MCF 10A (cell line): ENCODE data around the gene PCGF3. TPM values are rescaled to one million over a fixed set of nuclear protein-coding genes. Genes with fewer than 3 reads are reported as not detected.

ENCODE experiments used
- BruUV-seq: library from RNA; stranded (reverse); fragments of 400-500 nt; replicated peaks from 2 replicates; lab custom pipeline; 2021; lab: Mats Ljungman, UMichigan
- CTCF ChIA-PET: fragments of 300-600 bp; sonication (Branson Sonifier 250); formaldehyde crosslinking; extraction: SDS; loops from one replicate; lab custom pipeline; 2021; ENCODE audit warnings: antibody characterized with exemption, inconsistent platforms; lab: Yijun Ruan, JAX
- POLR2A ChIA-PET: fragments of 300-600, 350-650 bp; sonication (Branson Sonifier 250); formaldehyde crosslinking; extraction: SDS; loops from one replicate; lab custom pipeline; 2020; ENCODE audit warnings: antibody characterized with exemption, inconsistent platforms; lab: Yijun Ruan, JAX
- DNase-seq: peaks from one replicate; pipeline ENCODE4 v3.0.0-alpha.2; 2018; ENCODE audit not compliant: unreplicated experiment
- H3K27ac Mint-ChIP-seq: one replicate; pipeline ENCODE4 v1.8.0; 2022; ENCODE audit warnings: mild to moderate bottlenecking, low read depth, mixed read lengths; ENCODE audit not compliant: unreplicated experiment
- H3K27me3 Mint-ChIP-seq: one replicate; pipeline ENCODE4 v1.8.0; 2022; ENCODE audit warnings: mixed read lengths; ENCODE audit not compliant: insufficient read depth, unreplicated experiment
- H3K36me3 Mint-ChIP-seq: one replicate; pipeline ENCODE4 v1.8.0; 2022; ENCODE audit warnings: mild to moderate bottlenecking, moderate library complexity, mixed read lengths; ENCODE audit not compliant: insufficient read depth, unreplicated experiment
- H3K4me1 Mint-ChIP-seq: one replicate; pipeline ENCODE4 v1.8.0; 2022; ENCODE audit warnings: mixed read lengths; ENCODE audit not compliant: insufficient read depth, unreplicated experiment
- H3K4me3 Mint-ChIP-seq: one replicate; pipeline ENCODE4 v1.8.0; 2022; ENCODE audit warnings: mild to moderate bottlenecking, moderate library complexity, mixed read lengths; ENCODE audit not compliant: unreplicated experiment
- H3K9me3 Mint-ChIP-seq: one replicate; pipeline ENCODE4 v1.8.0; 2022; ENCODE audit warnings: mixed read lengths; ENCODE audit not compliant: unreplicated experiment
- intact Hi-C: fragments of 100-400 bp; cut with micrococcal nuclease; formaldehyde crosslinking; loops from 2 replicates; pipeline ENCODE4 v1.14.1; 2022
- total RNA-seq: library from RNA; stranded (reverse); gene quantifications from 2 replicates; pipeline ENCODE4 v1.2.3, GENCODE V29; 2022
- TF ChIP-seq, protein P1 (sequence below): fragments of 200-600 bp; IDR thresholded peaks from one replicate; pipeline ENCODE4 v1.8.0; 2022; ENCODE audit warnings: antibody characterized with exemption, mild to moderate bottlenecking; ENCODE audit not compliant: unreplicated experiment

PCGF3 gene
- total RNA-seq, 1 experiment from 2014 or later = 26.5 TPM

DNA sequence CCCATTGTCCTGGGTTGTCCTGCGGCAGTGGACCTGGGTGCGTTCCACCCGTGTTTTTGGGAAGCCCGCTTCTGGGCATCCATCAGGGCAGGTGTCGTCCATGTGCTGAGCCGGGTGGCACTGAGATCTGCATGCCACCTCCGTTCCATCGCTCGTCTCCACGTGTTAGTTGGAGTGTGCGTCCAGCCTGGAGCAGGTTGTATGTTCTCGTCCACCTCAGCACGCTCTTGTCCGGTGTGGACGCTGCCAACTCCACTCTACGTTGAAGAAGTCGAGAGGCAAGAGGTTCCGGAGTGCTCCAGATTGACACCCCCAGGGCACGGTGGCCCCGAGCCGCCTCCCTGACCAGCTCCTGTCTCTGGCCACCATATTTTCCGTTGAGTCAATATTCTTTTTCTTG, 33.9 kb downstream of the PCGF3 start:
- BruUV-seq = no TSS peak
- no peak overlapping the region for H3K27ac Mint-ChIP-seq
- CTCF ChIA-PET = interaction anchor here (0.6 kb wide), 1 partner anchor 11 kb away, joined by 5 read pairs; no protein-coding TSS in a partner anchor
- peaks cover 72% of the 10 kb centered on the region for H3K36me3 Mint-ChIP-seq
- no peak for DNase-seq
- TF ChIP-seq, protein P1, sequence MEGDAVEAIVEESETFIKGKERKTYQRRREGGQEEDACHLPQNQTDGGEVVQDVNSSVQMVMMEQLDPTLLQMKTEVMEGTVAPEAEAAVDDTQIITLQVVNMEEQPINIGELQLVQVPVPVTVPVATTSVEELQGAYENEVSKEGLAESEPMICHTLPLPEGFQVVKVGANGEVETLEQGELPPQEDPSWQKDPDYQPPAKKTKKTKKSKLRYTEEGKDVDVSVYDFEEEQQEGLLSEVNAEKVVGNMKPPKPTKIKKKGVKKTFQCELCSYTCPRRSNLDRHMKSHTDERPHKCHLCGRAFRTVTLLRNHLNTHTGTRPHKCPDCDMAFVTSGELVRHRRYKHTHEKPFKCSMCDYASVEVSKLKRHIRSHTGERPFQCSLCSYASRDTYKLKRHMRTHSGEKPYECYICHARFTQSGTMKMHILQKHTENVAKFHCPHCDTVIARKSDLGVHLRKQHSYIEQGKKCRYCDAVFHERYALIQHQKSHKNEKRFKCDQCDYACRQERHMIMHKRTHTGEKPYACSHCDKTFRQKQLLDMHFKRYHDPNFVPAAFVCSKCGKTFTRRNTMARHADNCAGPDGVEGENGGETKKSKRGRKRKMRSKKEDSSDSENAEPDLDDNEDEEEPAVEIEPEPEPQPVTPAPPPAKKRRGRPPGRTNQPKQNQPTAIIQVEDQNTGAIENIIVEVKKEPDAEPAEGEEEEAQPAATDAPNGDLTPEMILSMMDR = no peak
- H3K27me3 Mint-ChIP-seq = no peaks in the 10 kb centered on the region
- H3K4me3 Mint-ChIP-seq = no peak overlapping the region
- POLR2A ChIA-PET = no interaction called here
- H3K4me1 Mint-ChIP-seq = peaks cover 11% of the 10 kb centered on the region
- intact Hi-C loops = no loop called here
- no peaks in the 10 kb centered on the region for H3K9me3 Mint-ChIP-seq

DNA sequence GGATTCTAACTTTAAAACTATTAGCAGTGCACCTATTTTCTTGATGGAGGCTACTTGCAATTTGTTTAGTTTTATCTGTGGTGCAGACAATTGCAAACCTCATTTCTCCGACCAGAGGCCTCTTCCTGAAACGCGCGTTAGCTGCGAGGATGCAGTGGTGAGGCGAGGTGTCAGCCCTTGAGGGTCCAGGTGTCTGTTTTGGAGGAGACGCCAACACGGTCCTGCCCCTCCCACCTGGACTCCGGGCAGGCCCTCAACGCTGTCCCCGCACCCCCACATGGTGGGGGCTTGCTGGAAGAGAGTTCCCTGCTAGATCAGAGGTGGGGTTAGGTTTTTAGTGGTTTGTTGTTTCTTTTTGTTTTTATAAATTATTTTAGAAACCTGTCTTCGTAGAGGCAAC, 34.4 kb downstream of the PCGF3 start:
- Mint-ChIP-seq H3K4me3 (no peak overlapping the region), H3K27me3 (no peaks in the 10 kb centered on the region), H3K4me1 (peaks cover 11% of the 10 kb centered on the region), H3K27ac (no peak overlapping the region), H3K36me3 (peaks cover 70% of the 10 kb centered on the region), H3K9me3 (no peaks in the 10 kb centered on the region)
- ChIA-PET CTCF (interaction anchor here (1.1 to 1.3 kb wide), 2 partner anchors 42 to 270 kb away, joined by 3 to 5 read pairs; no protein-coding TSS in a partner anchor), POLR2A (no interaction called here)
- TF ChIP-seq, protein P1 = no peak
- BruUV-seq = no TSS peak
- intact Hi-C loops = no loop called here
- DNase-seq = no peak

DNA sequence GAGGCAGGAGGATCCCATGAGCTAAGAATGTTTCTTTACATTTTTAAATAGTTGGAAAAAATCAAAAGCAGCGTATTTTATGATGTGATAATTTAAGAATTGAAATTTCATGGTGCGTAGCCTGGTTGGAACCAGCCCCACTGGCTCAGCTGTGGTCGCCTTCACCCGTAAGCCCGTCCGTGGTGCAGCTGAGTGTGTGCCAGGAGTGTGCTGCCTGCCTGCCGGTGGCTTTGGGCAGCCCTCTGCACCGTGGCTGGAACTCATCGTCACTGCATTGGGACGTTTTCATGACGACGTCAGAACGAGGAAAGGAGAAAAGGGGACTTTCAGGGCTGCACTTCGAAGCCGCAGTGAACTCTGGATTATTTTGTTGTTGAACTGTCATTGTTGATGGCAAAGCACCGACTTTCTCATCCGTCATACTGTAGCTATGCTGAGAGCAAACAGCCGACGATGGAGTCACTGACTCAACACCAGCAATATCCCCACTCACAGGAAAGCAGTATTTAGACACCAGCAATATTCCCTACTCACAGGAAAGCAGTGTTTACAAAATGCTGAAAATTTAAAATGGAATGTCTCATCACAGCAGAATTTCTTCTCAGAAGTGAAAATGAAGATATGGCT, 35.1 kb downstream of the PCGF3 start:
- CTCF ChIA-PET = interaction anchor here (0.6 to 1.8 kb wide), 4 partner anchors 12 to 270 kb away, joined by 3 to 5 read pairs (median 4); no protein-coding TSS in a partner anchor
- no peak overlapping the region for H3K4me3 Mint-ChIP-seq
- no peak overlapping the region for H3K27ac Mint-ChIP-seq
- H3K36me3 Mint-ChIP-seq = peaks cover 62% of the 10 kb centered on the region
- peaks cover 11% of the 10 kb centered on the region for H3K4me1 Mint-ChIP-seq
- BruUV-seq = no TSS peak
- POLR2A ChIA-PET = interaction anchor here (0.9 to 1.4 kb wide), 2 partner anchors 8 to 12 kb away, joined by 3 read pairs; no protein-coding TSS in a partner anchor
- DNase-seq = no peak
- H3K9me3 Mint-ChIP-seq = no peaks in the 10 kb centered on the region
- TF ChIP-seq, protein P1 = no peak
- no peaks in the 10 kb centered on the region for H3K27me3 Mint-ChIP-seq
- intact Hi-C loops = no loop called here

DNA sequence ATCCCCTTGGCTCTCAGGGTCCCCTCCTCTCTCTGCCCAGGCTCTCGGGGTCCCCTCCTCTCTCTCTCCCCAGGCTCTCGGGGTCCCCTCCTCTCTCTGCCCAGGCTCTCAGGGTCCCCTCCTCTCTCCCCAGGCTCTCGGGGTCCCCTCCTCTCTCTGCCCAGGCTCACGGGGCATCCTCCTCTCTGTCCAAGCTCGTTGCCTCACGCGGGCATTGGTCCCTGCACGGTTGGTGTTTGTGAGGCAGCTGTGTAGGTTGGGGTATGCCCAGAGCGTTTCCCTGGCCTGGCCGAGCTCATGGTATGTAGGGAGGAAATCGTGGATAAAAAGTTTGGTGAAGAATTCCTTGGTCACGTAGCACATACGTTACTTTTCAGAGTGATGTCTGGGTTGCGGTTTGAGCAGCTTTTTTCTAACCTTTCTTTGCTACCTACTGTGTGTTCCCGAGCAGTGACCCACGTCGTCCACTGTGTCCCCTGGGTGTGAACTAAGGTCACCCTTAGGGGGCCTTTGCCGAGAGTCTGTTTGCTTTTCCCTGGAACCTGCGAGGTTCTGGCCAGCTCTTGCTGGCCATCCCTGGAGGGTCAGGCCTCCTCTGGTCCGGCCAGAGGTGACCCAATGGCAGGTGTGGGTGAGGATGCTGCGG, 36.6 kb downstream of the PCGF3 start:
- no TSS peak for BruUV-seq
- intact Hi-C loops = loop anchor here (2.0 kb wide), 1 partner anchor 245 kb away; the partner anchor contains the start of gene IDUA
- no peaks in the 10 kb centered on the region for H3K27me3 Mint-ChIP-seq
- ChIA-PET POLR2A (interaction anchor here (1.0 to 1.5 kb wide), 3 partner anchors 11 to 40 kb away, joined by 3 read pairs; no protein-coding TSS in a partner anchor), CTCF (interaction anchor here (0.6 to 1.8 kb wide), 27 partner anchors 9 to 625 kb away, joined by 3 to 10 read pairs (median 4); partner anchors contain the start of gene IDUA)
- peaks cover 11% of the 10 kb centered on the region for H3K4me1 Mint-ChIP-seq
- peaks cover 58% of the 10 kb centered on the region for H3K36me3 Mint-ChIP-seq
- TF ChIP-seq, protein P1 = no peak
- H3K27ac Mint-ChIP-seq = no peak overlapping the region
- no peak for DNase-seq
- no peak overlapping the region for H3K4me3 Mint-ChIP-seq
- no peaks in the 10 kb centered on the region for H3K9me3 Mint-ChIP-seq
